ENCODE measurements around the gene PSMD14. TPM values are rescaled to one million over a fixed set of nuclear protein-coding genes. Genes with fewer than 3 reads are reported as not detected.

The PSMD14 gene
- total and polyA plus RNA-seq, 4 donors = 54.2 to 67.8 (median 61.4) TPM

DNA sequence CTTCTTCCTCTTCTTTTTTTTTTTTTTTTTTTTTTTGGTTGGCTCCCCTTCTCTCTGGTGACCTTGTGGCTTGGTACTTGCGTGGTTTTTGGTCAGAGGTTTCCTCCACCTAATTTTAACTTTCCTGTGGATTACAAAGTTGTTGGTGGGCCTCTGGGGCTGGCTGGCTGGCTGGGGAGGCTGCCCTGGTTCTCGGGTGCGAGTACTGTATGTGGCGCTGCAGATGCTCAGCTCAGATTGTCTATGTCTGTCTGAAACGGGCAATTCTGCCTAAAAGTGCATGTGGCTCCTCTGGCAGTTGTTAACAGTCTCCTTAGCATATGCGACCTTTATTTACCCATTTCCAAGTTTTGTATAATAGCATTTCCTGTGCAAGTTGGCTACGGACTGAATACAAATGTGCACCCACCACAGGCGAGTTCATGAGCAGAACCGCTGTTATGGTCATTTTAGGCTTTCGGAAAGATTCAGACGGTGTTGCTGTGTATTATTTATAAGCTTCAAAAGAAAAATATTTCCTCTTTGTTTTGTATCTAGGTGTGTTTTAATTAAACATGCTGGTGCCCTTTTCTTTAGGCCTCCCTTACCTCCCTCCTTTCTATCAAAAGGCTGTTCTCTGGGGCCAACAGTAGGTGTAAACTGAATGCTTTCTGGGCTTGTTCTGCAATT is 112.3 kb downstream of the PSMD14 start:
- H3K27ac ChIP-seq (ENCODE audit: low read depth, low read length) = no peak overlapping the region
- peak in 2 of 6 donors; percentile 17 to 31 for DNase-seq (ENCODE audit: low read depth in 4 of 6, low spot score in 6 of 6)
- peaks cover 100% of the 10 kb centered on the region for H3K27me3 ChIP-seq (ENCODE audit: control insufficient read depth, insufficient read depth, low read length)
- H3K9me3 ChIP-seq (ENCODE audit: control insufficient read depth, insufficient read depth, low read length) = no peaks in the 10 kb centered on the region
- no peaks in the 10 kb centered on the region for H3K36me3 ChIP-seq (ENCODE audit: control insufficient read depth, insufficient read depth, low read length)
- WGBS (ENCODE audit: insufficient coverage) = 9% methylated on average over 4 of the region's 11 CpGs
- peaks cover 32% of the 10 kb centered on the region for H3K4me1 ChIP-seq (ENCODE audit: control insufficient read depth, insufficient read depth, low read length)
- H3K4me3 ChIP-seq (ENCODE audit: low read depth, low read length) = no peak overlapping the region

DNA sequence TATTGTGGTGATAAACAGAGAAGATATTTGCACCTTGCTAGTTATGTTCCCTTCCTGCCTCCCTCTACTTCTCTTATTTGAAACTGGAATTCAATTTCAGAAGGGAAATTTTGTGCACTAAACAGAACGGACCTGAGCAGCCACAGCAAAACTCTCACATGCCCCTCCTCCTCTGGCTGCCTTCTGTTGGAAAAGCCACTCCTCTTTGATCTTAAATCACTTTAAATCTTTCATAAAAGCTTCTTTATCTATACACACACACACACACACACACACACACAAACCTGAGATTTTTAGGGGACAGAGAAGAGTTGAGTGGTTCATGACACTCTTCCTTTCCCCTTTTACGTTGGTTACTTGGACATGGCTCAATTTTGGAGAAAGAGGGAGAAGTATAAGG is 113.5 kb downstream of the PSMD14 start:
- Histone ChIP-seq H3K36me3 (ENCODE audit: control insufficient read depth, insufficient read depth, low read length) (no peaks in the 10 kb centered on the region), H3K27me3 (ENCODE audit: control insufficient read depth, insufficient read depth, low read length) (peaks cover 100% of the 10 kb centered on the region), H3K27ac (ENCODE audit: low read depth, low read length) (no peak overlapping the region), H3K9me3 (ENCODE audit: control insufficient read depth, insufficient read depth, low read length) (no peaks in the 10 kb centered on the region), H3K4me3 (ENCODE audit: low read depth, low read length) (no peak overlapping the region), H3K4me1 (ENCODE audit: control insufficient read depth, insufficient read depth, low read length) (peaks cover 26% of the 10 kb centered on the region)
- peak in 1 of 6 donors; percentile 53 for DNase-seq (ENCODE audit: low read depth in 4 of 6, low spot score in 6 of 6)
- WGBS (ENCODE audit: insufficient coverage) = 20% methylated on average over 1 of the region's 2 CpGs

DNA sequence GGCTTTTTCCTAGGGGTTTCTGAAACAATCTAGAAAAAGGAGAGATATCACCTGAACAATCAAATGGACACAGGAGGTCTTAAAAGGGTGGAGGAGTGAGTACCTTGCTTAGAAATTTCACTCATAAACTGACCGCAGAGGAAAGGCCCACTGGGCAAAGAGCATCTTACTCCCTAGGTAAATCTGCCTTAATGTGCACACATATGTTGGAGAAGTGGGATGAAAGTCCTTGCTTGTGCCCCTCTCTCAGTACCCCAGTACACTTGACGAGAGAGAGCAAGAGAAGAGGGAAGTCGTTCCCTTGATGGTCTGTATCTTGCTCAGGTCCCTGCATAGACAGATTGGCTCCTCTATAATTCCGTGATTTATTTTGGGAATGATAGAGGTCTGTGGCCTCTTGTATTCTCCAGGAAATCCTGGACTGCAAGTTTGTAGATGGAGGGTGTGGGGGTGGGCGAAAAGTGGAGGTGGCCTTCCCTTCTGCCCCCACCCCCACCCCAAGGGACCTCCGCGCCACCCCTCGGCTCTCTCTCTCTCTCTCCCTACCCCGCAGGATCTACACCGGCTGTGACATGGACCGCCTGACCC is 114.7 kb downstream of the PSMD14 start:
- peaks cover 100% of the 10 kb centered on the region for H3K27me3 ChIP-seq (ENCODE audit: control insufficient read depth, insufficient read depth, low read length)
- 0% methylated on average over 3 of the region's 11 CpGs for WGBS (ENCODE audit: insufficient coverage)
- peaks cover 27% of the 10 kb centered on the region for H3K4me1 ChIP-seq (ENCODE audit: control insufficient read depth, insufficient read depth, low read length)
- no peak overlapping the region for H3K4me3 ChIP-seq (ENCODE audit: low read depth, low read length)
- H3K9me3 ChIP-seq (ENCODE audit: control insufficient read depth, insufficient read depth, low read length) = no peaks in the 10 kb centered on the region
- H3K36me3 ChIP-seq (ENCODE audit: control insufficient read depth, insufficient read depth, low read length) = no peaks in the 10 kb centered on the region
- no peak overlapping the region for H3K27ac ChIP-seq (ENCODE audit: low read depth, low read length)
- peak in 2 of 6 donors; percentile 21 to 51 for DNase-seq (ENCODE audit: low read depth in 4 of 6, low spot score in 6 of 6)

DNA sequence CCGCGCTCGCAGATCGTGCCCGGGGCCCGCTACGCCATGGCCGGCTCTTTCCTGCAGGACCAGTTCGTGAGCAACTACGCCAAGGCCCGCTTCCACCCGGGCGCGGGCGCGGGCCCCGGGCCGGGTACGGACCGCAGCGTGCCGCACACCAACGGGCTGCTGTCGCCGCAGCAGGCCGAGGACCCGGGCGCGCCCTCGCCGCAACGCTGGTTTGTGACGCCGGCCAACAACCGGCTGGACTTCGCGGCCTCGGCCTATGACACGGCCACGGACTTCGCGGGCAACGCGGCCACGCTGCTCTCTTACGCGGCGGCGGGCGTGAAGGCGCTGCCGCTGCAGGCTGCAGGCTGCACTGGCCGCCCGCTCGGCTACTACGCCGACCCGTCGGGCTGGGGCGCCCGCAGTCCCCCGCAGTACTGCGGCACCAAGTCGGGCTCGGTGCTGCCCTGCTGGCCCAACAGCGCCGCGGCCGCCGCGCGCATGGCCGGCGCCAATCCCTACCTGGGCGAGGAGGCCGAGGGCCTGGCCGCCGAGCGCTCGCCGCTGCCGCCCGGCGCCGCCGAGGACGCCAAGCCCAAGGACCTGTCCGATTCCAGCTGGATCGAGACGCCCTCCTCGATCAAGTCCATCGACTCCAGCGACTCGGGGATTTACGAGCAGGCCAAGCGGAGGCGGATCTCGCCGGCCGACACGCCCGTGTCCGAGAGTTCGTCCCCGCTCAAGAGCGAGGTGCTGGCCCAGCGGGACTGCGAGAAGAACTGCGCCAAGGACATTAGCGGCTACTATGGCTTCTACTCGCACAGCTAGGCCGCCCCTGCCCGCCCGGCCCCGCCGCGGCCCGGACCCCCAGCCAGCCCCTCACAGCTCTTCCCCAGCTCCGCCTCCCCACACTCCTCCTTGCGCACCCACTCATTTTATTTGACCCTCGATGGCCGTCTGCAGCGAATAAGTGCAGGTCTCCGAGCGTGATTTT is 115.5 kb downstream of the PSMD14 start:
- under 1% methylated on average over 123 of the region's 125 CpGs for WGBS (ENCODE audit: insufficient coverage)
- Histone ChIP-seq H3K4me1 (ENCODE audit: control insufficient read depth, insufficient read depth, low read length) (peaks cover 22% of the 10 kb centered on the region), H3K4me3 (ENCODE audit: low read depth, low read length) (no peak overlapping the region), H3K27ac (ENCODE audit: low read depth, low read length) (no peak overlapping the region), H3K36me3 (ENCODE audit: control insufficient read depth, insufficient read depth, low read length) (no peaks in the 10 kb centered on the region), H3K27me3 (ENCODE audit: control insufficient read depth, insufficient read depth, low read length) (peaks cover 100% of the 10 kb centered on the region), H3K9me3 (ENCODE audit: control insufficient read depth, insufficient read depth, low read length) (no peaks in the 10 kb centered on the region)
- peak in 2 of 6 donors; percentile 35 to 60 for DNase-seq (ENCODE audit: low read depth in 4 of 6, low spot score in 6 of 6)

DNA sequence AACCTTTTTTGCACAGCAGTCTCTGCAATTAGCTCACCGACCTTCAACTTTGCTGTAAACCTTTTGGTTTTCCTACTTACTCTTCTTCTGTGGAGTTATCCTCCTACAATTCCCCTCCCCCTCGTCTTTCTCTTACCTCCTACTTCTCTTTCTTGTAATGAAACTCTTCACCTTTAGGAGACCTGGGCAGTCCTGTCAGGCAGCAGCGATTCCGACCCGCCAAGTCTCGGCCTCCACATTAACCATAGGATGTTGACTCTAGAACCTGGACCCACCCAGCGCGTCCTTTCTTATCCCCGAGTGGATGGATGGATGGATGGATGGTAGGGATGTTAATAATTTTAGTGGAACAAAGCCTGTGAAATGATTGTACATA is 116.2 kb downstream of the PSMD14 start:
- no peaks in the 10 kb centered on the region for H3K9me3 ChIP-seq (ENCODE audit: control insufficient read depth, insufficient read depth, low read length)
- peaks cover 98% of the 10 kb centered on the region for H3K27me3 ChIP-seq (ENCODE audit: control insufficient read depth, insufficient read depth, low read length)
- H3K4me1 ChIP-seq (ENCODE audit: control insufficient read depth, insufficient read depth, low read length) = peaks cover 18% of the 10 kb centered on the region
- WGBS (ENCODE audit: insufficient coverage) = 9% methylated on average over 9 of the region's 9 CpGs
- DNase-seq (ENCODE audit: low read depth in 4 of 6, low spot score in 6 of 6) = peak in 1 of 6 donors; percentile 58
- no peaks in the 10 kb centered on the region for H3K36me3 ChIP-seq (ENCODE audit: control insufficient read depth, insufficient read depth, low read length)
- H3K27ac ChIP-seq (ENCODE audit: low read depth, low read length) = no peak overlapping the region
- no peak overlapping the region for H3K4me3 ChIP-seq (ENCODE audit: low read depth, low read length)

DNA sequence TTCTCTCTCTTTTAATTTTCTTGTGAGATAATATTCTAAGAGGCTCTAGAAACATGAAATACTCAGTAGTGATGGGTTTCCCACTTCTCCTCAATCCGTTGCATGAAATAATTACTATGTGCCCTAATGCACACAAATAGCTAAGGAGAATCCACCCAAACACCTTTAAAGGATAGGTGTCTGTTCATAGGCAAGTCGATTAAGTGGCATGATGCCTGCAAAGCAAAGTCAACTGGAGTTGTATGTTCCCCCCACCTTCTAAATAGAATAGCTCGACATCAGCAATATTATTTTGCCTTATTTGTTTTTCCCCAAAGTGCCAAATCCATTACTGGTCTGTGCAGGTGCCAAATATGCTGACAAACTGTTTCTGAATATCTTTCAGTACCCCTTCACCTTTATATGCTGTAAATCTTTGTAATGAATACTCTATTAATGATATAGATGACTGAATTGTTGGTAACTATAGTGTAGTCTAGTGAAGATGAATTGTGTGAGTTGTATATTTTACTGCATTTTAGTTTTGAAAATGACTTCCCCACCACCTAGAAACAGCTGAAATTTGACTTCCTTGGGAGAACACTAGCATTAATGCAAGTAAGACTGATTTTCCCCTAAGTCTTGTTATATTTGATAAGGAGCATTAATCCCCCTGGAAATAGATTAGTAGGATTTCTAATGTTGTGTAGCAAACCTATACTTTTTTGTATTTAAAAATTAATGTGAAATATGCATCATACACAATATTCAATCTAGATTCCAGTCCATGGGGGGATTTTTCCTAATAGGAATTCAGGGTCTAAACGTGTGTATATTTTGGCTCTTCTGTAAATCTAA is 116.9 kb downstream of the PSMD14 start:
- peaks cover 18% of the 10 kb centered on the region for H3K4me1 ChIP-seq (ENCODE audit: control insufficient read depth, insufficient read depth, low read length)
- WGBS (ENCODE audit: insufficient coverage) = no CpG with 5 or more reads among the region's 4 CpGs
- H3K27me3 ChIP-seq (ENCODE audit: control insufficient read depth, insufficient read depth, low read length) = peaks cover 95% of the 10 kb centered on the region
- no peak overlapping the region for H3K27ac ChIP-seq (ENCODE audit: low read depth, low read length)
- no peaks in the 10 kb centered on the region for H3K9me3 ChIP-seq (ENCODE audit: control insufficient read depth, insufficient read depth, low read length)
- H3K4me3 ChIP-seq (ENCODE audit: low read depth, low read length) = no peak overlapping the region
- peak in 3 of 6 donors; percentile 26 to 70 (median 55) for DNase-seq (ENCODE audit: low read depth in 4 of 6, low spot score in 6 of 6)
- no peaks in the 10 kb centered on the region for H3K36me3 ChIP-seq (ENCODE audit: control insufficient read depth, insufficient read depth, low read length)

DNA sequence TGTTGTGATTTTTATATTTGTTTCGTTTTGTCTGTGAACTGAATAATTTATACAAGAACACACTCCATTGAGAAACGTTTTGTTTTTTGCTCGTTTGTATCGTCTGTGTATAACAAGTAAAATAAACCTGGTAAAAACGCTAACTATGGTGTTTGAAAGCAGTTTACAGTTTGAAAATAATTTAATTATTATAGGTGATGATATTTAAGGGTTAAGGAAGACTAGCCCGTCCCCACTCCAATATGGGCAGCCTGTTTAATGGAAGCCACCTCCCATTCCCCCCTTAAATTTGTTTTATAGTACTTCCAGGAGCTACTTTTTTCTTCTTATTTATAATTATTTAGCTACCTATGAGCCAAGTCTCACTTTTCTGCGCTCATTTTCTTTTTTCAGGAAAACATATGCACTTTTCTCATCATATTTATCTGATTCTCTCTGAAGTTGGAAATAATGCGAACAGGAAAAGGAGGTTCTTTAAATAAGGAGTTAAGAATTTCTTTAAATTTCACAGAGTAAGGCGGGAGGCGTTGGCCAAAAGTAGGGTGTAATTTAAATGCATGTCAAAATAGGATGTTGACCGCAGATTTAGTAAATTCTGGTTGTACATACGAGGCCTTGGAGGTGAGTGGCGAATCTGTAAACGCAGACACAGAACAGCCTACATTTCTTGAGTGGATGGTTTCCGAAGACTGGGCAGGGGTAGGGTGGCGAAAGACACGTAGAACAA is 117.7 kb downstream of the PSMD14 start:
- no peaks in the 10 kb centered on the region for H3K36me3 ChIP-seq (ENCODE audit: control insufficient read depth, insufficient read depth, low read length)
- 12% methylated on average over 10 of the region's 17 CpGs for WGBS (ENCODE audit: insufficient coverage)
- H3K27ac ChIP-seq (ENCODE audit: low read depth, low read length) = no peak overlapping the region
- DNase-seq (ENCODE audit: low read depth in 4 of 6, low spot score in 6 of 6) = peak in 3 of 6 donors; percentile 19 to 55 (median 45)
- peaks cover 18% of the 10 kb centered on the region for H3K4me1 ChIP-seq (ENCODE audit: control insufficient read depth, insufficient read depth, low read length)
- no peak overlapping the region for H3K4me3 ChIP-seq (ENCODE audit: low read depth, low read length)
- H3K27me3 ChIP-seq (ENCODE audit: control insufficient read depth, insufficient read depth, low read length) = peaks cover 94% of the 10 kb centered on the region
- no peaks in the 10 kb centered on the region for H3K9me3 ChIP-seq (ENCODE audit: control insufficient read depth, insufficient read depth, low read length)

DNA sequence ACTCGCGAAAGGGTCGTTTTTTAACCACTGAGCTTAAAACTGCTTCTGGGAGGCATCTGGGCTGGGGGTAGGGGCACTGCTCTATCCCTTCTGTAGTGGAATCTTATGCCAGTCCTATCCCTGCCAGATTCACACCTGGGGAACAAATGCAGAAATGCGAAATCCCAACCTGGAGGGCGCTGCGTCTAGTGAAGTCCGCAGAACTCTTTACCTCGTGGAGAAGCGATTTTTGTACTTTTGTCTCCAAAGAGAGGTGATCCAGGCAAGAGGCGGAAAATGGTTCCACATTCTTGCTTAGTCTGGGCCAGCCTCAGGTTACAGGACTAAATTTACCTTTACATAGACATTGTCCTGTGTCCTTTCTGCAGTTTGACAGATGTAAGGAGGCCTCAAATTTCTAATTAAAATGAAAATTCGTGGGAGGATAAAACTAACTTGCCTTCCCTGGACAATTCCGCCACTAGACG is 118.3 kb downstream of the PSMD14 start:
- no peak overlapping the region for H3K4me3 ChIP-seq (ENCODE audit: low read depth, low read length)
- peak in 2 of 6 donors; percentile 79 to 84 for DNase-seq (ENCODE audit: low read depth in 4 of 6, low spot score in 6 of 6)
- no peak overlapping the region for H3K27ac ChIP-seq (ENCODE audit: low read depth, low read length)
- 0% methylated on average over 9 of the region's 13 CpGs for WGBS (ENCODE audit: insufficient coverage)
- H3K36me3 ChIP-seq (ENCODE audit: control insufficient read depth, insufficient read depth, low read length) = no peaks in the 10 kb centered on the region
- H3K9me3 ChIP-seq (ENCODE audit: control insufficient read depth, insufficient read depth, low read length) = no peaks in the 10 kb centered on the region
- H3K4me1 ChIP-seq (ENCODE audit: control insufficient read depth, insufficient read depth, low read length) = peaks cover 18% of the 10 kb centered on the region
- peaks cover 93% of the 10 kb centered on the region for H3K27me3 ChIP-seq (ENCODE audit: control insufficient read depth, insufficient read depth, low read length)

Data from spinal cord (tissue), 10 donors.